Karpas-422 (cell line): ENCODE results near the gene CCNY. TPM values are rescaled to one million over a fixed set of nuclear protein-coding genes. Genes with fewer than 3 reads are reported as not detected.

ENCODE experiments used
- DNase-seq: peaks from one replicate; pipeline ENCODE4 v3.0.0-alpha.2; 2015
- H2AFZ ChIP-seq: fragments of 200-600 bp; sonication (generic); 2 replicates; pipeline ENCODE4 v1.6.1; 2014; ENCODE audit warnings: antibody characterized with exemption, low read length, mixed read lengths
- H3K27ac ChIP-seq: fragments of 200-600 bp; sonication (generic); 2 replicates; pipeline ENCODE4 v1.5.1; 2014; ENCODE audit warnings: mild to moderate bottlenecking, low read length, moderate library complexity
- H3K27me3 ChIP-seq: fragments of 200-600 bp; sonication (generic); 2 replicates; pipeline ENCODE4 v1.6.1; 2014; ENCODE audit warnings: low read length, mixed read lengths
- H3K36me3 ChIP-seq: fragments of 200-600 bp; sonication (generic); 2 replicates; pipeline ENCODE4 v1.6.1; 2014; ENCODE audit warnings: low read length, mixed read lengths; ENCODE audit not compliant: insufficient read depth
- H3K4me1 ChIP-seq: fragments of 200-600 bp; sonication (generic); 2 replicates; pipeline ENCODE4 v1.6.1; 2014; ENCODE audit warnings: mild to moderate bottlenecking, low read length, mixed read lengths
- H3K4me2 ChIP-seq: fragments of 200-600 bp; sonication (generic); 2 replicates; pipeline ENCODE4 v1.6.1; 2014; ENCODE audit warnings: low read length, low read depth, mild to moderate bottlenecking; ENCODE audit not compliant: poor library complexity, severe bottlenecking
- H3K4me3 ChIP-seq: fragments of 200-600 bp; sonication (generic); 2 replicates; pipeline ENCODE4 v1.5.1; 2014; ENCODE audit warnings: mild to moderate bottlenecking, antibody characterized with exemption, low read length, mixed read lengths
- H3K79me2 ChIP-seq: fragments of 200-600 bp; sonication (generic); 2 replicates; pipeline ENCODE4 v1.6.1; 2014; ENCODE audit warnings: mild to moderate bottlenecking, low read length, mixed read lengths
- H3K9ac ChIP-seq: fragments of 200-600 bp; sonication (generic); 2 replicates; pipeline ENCODE4 v1.6.0; 2014; ENCODE audit warnings: low read length
- H3K9me2 ChIP-seq: fragments of 200-600 bp; sonication (generic), shearing (Covaris generic); replicated peaks from 2 replicates; pipeline ENCODE4 v1.6.0; 2014; ENCODE audit warnings: mild to moderate bottlenecking, low read length, moderate library complexity; ENCODE audit not compliant: insufficient read depth
- H3K9me3 ChIP-seq: fragments of 300-700, 200-600 bp; sonication (generic); 2 replicates; pipeline ENCODE4 v1.6.1; 2014; ENCODE audit warnings: low read length, mixed read lengths
- H4K20me1 ChIP-seq: fragments of 200-600 bp; sonication (generic); 2 replicates; pipeline ENCODE4 v1.6.1; 2014; ENCODE audit warnings: mild to moderate bottlenecking, antibody characterized with exemption, low read length, low read depth; ENCODE audit not compliant: insufficient read depth
- total RNA-seq: library from RNA; depleted of rRNA; stranded (reverse); fragments of >200 nt; shearing (Covaris generic); gene quantifications from 2 replicates; pipeline ENCODE4 v1.2.3, GENCODE V29; 2014; ENCODE audit warnings: low replicate concordance

The CCNY gene
- total RNA-seq, 1 experiment from 2014 or later: 19.4 TPM

- no peak overlapping the region for H3K4me2 ChIP-seq
- no peaks in the 10 kb centered on the region for H4K20me1 ChIP-seq
- H3K79me2 ChIP-seq: peaks cover 4% of the 10 kb centered on the region; the same call in 1 of the 2 replicates
These were observed 103.7 kb downstream of the CCNY start for GRCh38 chr10:35440016-35440415.

GRCh38 chr10:35442028-35442427 lies 105.7 kb downstream of the CCNY start:
- Histone ChIP-seq H3K79me2 (peaks cover 4% of the 10 kb centered on the region; the same call in 1 of the 2 replicates), H3K4me2 (no peak overlapping the region), H3K27me3 (0 out of 2 replicates have a peak, but pooled peaks cover 3% of the 10 kb centered on the region), H3K4me3 (no peak overlapping the region), H3K4me1 (no peaks in the 10 kb centered on the region), H2AFZ (no peak overlapping the region), H3K9ac (no peak overlapping the region), H4K20me1 (peaks cover 6% of the 10 kb centered on the region; the same call in 1 of the 2 replicates), H3K27ac (no peak overlapping the region), H3K36me3 (no peaks in the 10 kb centered on the region), H3K9me2 (no peaks in the 10 kb centered on the region), H3K9me3 (peaks cover 32% of the 10 kb centered on the region)
- no peak for DNase-seq

More at GRCh38 chr10:35440016-35440415, 103.7 kb downstream of the CCNY start:
- no peak overlapping the region for H3K27ac ChIP-seq
- no peak overlapping the region for H3K9ac ChIP-seq
- H3K4me3 ChIP-seq: no peak overlapping the region
- no peaks in the 10 kb centered on the region for H3K36me3 ChIP-seq
- 0 out of 2 replicates have a peak, but pooled peaks cover 3% of the 10 kb centered on the region for H3K27me3 ChIP-seq
- no peak overlapping the region for H2AFZ ChIP-seq
- no peaks in the 10 kb centered on the region for H3K4me1 ChIP-seq
- no peaks in the 10 kb centered on the region for H3K9me2 ChIP-seq
- peaks cover 39% of the 10 kb centered on the region for H3K9me3 ChIP-seq
- DNase-seq: no peak

GRCh38 chr10:35442592-35442991 lies 106.3 kb downstream of the CCNY start:
- H3K4me3 ChIP-seq: no peak overlapping the region
- peaks cover 4% of the 10 kb centered on the region; the same call in 1 of the 2 replicates for H3K79me2 ChIP-seq
- peaks cover 32% of the 10 kb centered on the region for H3K9me3 ChIP-seq
- H2AFZ ChIP-seq: no peak overlapping the region
- H3K9me2 ChIP-seq: no peaks in the 10 kb centered on the region
- H3K9ac ChIP-seq: no peak overlapping the region
- peaks cover 9% of the 10 kb centered on the region; the same call in 1 of the 2 replicates for H4K20me1 ChIP-seq
- H3K27ac ChIP-seq: no peak overlapping the region
- no peaks in the 10 kb centered on the region for H3K36me3 ChIP-seq
- H3K4me1 ChIP-seq: no peaks in the 10 kb centered on the region
- no peak overlapping the region for H3K4me2 ChIP-seq
- 0 out of 2 replicates have a peak, but pooled peaks cover 3% of the 10 kb centered on the region for H3K27me3 ChIP-seq
- no peak for DNase-seq

- Histone ChIP-seq H3K9ac (no peak overlapping the region), H3K4me3 (no peak overlapping the region), H3K79me2 (peaks cover 4% of the 10 kb centered on the region; the same call in 1 of the 2 replicates), H3K9me2 (no peaks in the 10 kb centered on the region), H3K4me2 (no peak overlapping the region), H4K20me1 (peaks cover 21% of the 10 kb centered on the region; the same call in 1 of the 2 replicates), H2AFZ (no peak overlapping the region), H3K36me3 (no peaks in the 10 kb centered on the region), H3K27ac (no peak overlapping the region), H3K27me3 (0 out of 2 replicates have a peak, but pooled peaks cover 3% of the 10 kb centered on the region), H3K9me3 (peaks cover 31% of the 10 kb centered on the region), H3K4me1 (no peaks in the 10 kb centered on the region)
- no peak for DNase-seq
These were observed 107.5 kb downstream of the CCNY start for GRCh38 chr10:35443858-35444257.

- Histone ChIP-seq H3K79me2 (peaks cover 4% of the 10 kb centered on the region; the same call in 1 of the 2 replicates), H3K36me3 (no peaks in the 10 kb centered on the region), H3K9me2 (no peaks in the 10 kb centered on the region), H3K4me2 (no peak overlapping the region), H3K4me3 (no peak overlapping the region), H3K9ac (no peak overlapping the region), H3K4me1 (no peaks in the 10 kb centered on the region), H2AFZ (no peak overlapping the region), H3K27me3 (0 out of 2 replicates have a peak, but pooled peaks cover 3% of the 10 kb centered on the region), H4K20me1 (peaks cover 31% of the 10 kb centered on the region; the same call in 1 of the 2 replicates), H3K9me3 (peaks cover 18% of the 10 kb centered on the region), H3K27ac (no peak overlapping the region)
- DNase-seq: no peak
These were observed 109.0 kb downstream of the CCNY start for GRCh38 chr10:35445150-35445884.

- H3K27ac ChIP-seq: no peak overlapping the region
- H3K9me3 ChIP-seq: peaks cover 18% of the 10 kb centered on the region
- H3K4me1 ChIP-seq: peaks cover 6% of the 10 kb centered on the region; the same call in 1 of the 2 replicates
- peaks cover 42% of the 10 kb centered on the region for H4K20me1 ChIP-seq
- no peaks in the 10 kb centered on the region for H3K36me3 ChIP-seq
- no peak for DNase-seq
- 0 out of 2 replicates have a peak, but pooled peaks cover 3% of the 10 kb centered on the region for H3K27me3 ChIP-seq
- H2AFZ ChIP-seq: no peak overlapping the region
- H3K9ac ChIP-seq: no peak overlapping the region
- no peak overlapping the region for H3K4me2 ChIP-seq
- H3K4me3 ChIP-seq: no peak overlapping the region
- peaks cover 4% of the 10 kb centered on the region; the same call in 1 of the 2 replicates for H3K79me2 ChIP-seq
- no peaks in the 10 kb centered on the region for H3K9me2 ChIP-seq
These were observed 110.1 kb downstream of the CCNY start for GRCh38 chr10:35446439-35446838.

- Histone ChIP-seq H3K4me3 (no peak overlapping the region), H3K27ac (no peak overlapping the region), H4K20me1 (peaks cover 53% of the 10 kb centered on the region)
These were observed 111.5 kb downstream of the CCNY start for GRCh38 chr10:35447693-35448407.

More at GRCh38 chr10:35447693-35448407, 111.5 kb downstream of the CCNY start:
- H3K79me2 ChIP-seq: peaks cover 1% of the 10 kb centered on the region; the same call in 1 of the 2 replicates
- H3K36me3 ChIP-seq: no peaks in the 10 kb centered on the region
- no peaks in the 10 kb centered on the region for H3K9me2 ChIP-seq
- no peak for DNase-seq
- H2AFZ ChIP-seq: no peak overlapping the region
- peaks cover 6% of the 10 kb centered on the region; the same call in 1 of the 2 replicates for H3K4me1 ChIP-seq
- H3K4me2 ChIP-seq: no peak overlapping the region
- H3K9me3 ChIP-seq: peaks cover 12% of the 10 kb centered on the region
- no peak overlapping the region for H3K9ac ChIP-seq
- H3K27me3 ChIP-seq: 0 out of 2 replicates have a peak, but pooled peaks cover 3% of the 10 kb centered on the region
